ENCODE measurements around the gene POF1B. TPM values are rescaled to one million over a fixed set of nuclear protein-coding genes. Genes with fewer than 3 reads are reported as not detected.
"Not testable (repeated sequence)": the region's sequence is repeated elsewhere in the genome, so short reads cannot be mapped to it uniquely, and the experiment has no call there.

The POF1B gene
- total RNA-seq, 2 donors from 2014 or later, result 3.6 to 4.6 TPM

DNA sequence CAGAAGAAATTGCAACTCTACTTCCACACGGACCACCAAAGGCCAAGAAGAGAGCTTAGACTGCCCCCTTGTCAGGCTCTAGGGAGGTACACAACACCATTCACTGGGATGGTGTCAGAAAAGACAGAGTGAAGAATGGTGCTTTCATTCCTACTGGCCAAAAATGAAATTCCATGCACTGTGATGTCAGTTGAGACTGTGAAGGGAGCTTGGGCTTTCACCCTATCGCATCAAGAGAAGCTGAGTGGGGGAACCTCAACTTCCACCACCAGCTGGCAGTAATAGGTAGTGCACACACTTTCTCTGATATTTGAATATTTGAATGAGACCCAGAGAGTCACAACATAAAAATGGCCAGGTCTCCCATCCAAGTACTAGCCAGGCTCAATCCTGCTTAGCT lies 69.7 kb downstream of the POF1B start:
- Histone ChIP-seq H3K36me3 (no peaks in the 10 kb centered on the region), H3K27me3 (replicated peaks; ENCODE audit: insufficient read depth) (no peaks in the 10 kb centered on the region), H3K9me3 (no peaks in the 10 kb centered on the region), H3K4me3 (no peak overlapping the region), H3K27ac (no peak overlapping the region), H3K4me1 (replicated peaks) (no peaks in the 10 kb centered on the region)
- WGBS, result 100% methylated on average over 2 of the region's 2 CpGs
- TF ChIP-seq, protein P1, sequence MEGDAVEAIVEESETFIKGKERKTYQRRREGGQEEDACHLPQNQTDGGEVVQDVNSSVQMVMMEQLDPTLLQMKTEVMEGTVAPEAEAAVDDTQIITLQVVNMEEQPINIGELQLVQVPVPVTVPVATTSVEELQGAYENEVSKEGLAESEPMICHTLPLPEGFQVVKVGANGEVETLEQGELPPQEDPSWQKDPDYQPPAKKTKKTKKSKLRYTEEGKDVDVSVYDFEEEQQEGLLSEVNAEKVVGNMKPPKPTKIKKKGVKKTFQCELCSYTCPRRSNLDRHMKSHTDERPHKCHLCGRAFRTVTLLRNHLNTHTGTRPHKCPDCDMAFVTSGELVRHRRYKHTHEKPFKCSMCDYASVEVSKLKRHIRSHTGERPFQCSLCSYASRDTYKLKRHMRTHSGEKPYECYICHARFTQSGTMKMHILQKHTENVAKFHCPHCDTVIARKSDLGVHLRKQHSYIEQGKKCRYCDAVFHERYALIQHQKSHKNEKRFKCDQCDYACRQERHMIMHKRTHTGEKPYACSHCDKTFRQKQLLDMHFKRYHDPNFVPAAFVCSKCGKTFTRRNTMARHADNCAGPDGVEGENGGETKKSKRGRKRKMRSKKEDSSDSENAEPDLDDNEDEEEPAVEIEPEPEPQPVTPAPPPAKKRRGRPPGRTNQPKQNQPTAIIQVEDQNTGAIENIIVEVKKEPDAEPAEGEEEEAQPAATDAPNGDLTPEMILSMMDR (IDR thresholded peaks at IDR 0.05), result no peak
- TF ChIP-seq POLR2A (IDR thresholded peaks at IDR 0.05), result no peak
- no peak for TF ChIP-seq POLR2AphosphoS5 (IDR thresholded peaks at IDR 0.05)
- intact Hi-C loops (cut with DNase I), result no loop called here
- no peak for DNase-seq (ENCODE audit: low spot score)

DNA sequence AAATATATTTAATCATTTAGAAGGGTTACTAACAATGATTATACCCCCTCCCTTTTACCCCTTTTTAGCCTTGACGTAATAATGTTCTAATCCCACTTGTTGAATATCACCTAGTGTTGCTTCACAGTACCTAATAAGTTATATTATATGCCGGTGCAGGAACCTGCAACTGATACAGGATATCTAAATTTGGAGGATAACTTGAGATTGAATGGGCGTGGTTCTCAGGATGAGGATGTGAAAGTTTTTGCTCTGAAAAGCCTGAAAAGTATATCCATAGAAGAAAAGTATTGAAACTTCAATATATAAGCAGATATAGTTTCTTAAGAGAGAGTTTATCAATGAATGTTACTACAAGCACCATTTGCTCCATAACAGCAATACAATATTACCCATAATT lies 75.9 kb downstream of the POF1B start:
- WGBS, result 95% methylated on average over 3 of the region's 3 CpGs
- Histone ChIP-seq H3K4me3 (no peak overlapping the region), H3K36me3 (no peaks in the 10 kb centered on the region), H3K27ac (no peak overlapping the region), H3K9me3 (no peaks in the 10 kb centered on the region), H3K27me3 (replicated peaks; ENCODE audit: insufficient read depth) (no peaks in the 10 kb centered on the region), H3K4me1 (replicated peaks) (no peaks in the 10 kb centered on the region)
- TF ChIP-seq POLR2A (IDR thresholded peaks at IDR 0.05) (no peak), POLR2AphosphoS5 (IDR thresholded peaks at IDR 0.05) (no peak)
- TF ChIP-seq, protein P1 (IDR thresholded peaks at IDR 0.05), result no peak
- intact Hi-C loops (cut with DNase I), result no loop called here
- no peak for DNase-seq (ENCODE audit: low spot score)

DNA sequence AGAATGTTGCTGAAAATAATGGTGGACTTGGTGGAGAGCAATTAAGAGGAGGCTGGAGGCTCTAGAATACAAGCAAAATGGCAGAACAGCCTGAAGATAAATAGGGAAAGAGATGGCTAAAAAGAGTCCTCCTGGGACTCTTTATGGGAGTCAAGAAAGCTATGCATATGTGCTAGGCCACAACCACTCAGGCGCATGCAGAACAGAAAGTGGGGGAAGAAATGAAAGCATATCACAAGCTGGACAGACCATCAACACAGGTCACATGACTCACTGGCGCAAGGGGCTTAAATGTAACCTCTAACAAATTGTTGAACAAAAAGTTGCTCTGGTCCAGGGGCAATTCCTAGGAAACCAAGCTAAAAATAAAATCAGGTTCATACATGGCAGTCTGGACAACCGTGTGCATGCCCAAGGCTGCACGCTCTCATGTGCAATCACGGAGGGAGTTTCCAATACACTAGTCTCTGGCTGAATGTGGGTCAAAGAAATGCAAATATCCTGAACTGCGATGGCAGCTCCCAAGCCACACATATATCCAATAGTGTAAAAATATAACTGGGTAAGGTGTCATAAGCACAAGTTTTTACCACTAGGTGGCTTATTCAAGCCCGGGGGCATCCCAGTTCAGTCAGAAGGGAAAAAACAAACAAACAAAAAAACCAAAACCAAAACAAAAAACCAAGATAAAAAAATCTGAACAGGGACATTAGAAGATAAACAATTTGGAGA lies 90.3 kb downstream of the POF1B start:
- Histone ChIP-seq H3K36me3 (no peaks in the 10 kb centered on the region), H3K9me3 (no peaks in the 10 kb centered on the region), H3K27me3 (replicated peaks; ENCODE audit: insufficient read depth) (no peaks in the 10 kb centered on the region), H3K4me3 (no peak overlapping the region), H3K27ac (no peak overlapping the region), H3K4me1 (replicated peaks) (no peaks in the 10 kb centered on the region)
- 90% methylated on average over 7 of the region's 7 CpGs for WGBS
- intact Hi-C loops (cut with DNase I), result no loop called here
- no peak for TF ChIP-seq POLR2AphosphoS5 (IDR thresholded peaks at IDR 0.05)
- TF ChIP-seq, protein P1 (IDR thresholded peaks at IDR 0.05), result no peak
- TF ChIP-seq POLR2A (IDR thresholded peaks at IDR 0.05), result no peak
- DNase-seq (ENCODE audit: low spot score), result no peak

DNA sequence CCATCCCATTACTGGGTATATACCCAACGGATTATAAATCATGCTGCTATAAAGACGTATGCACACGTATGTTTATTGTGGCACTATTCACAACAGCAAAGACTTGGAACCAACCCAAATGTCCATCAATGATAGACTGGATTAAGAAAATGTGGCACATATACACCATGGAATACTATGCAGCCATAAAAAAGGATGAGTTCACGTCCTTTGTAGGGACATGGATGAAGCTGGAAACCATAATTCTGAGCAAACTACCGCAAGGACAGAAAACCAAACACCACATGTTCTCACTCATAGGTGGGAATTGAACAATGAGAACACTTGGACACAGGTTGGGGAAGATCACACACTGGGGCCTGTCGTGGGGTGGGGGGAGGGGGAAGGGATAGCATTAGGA lies 94.2 kb downstream of the POF1B start:
- H3K4me3 ChIP-seq; DNase-seq (ENCODE audit: low spot score); H3K27ac ChIP-seq; H3K4me1 ChIP-seq (replicated peaks); H3K36me3 ChIP-seq; H3K27me3 ChIP-seq (replicated peaks; ENCODE audit: insufficient read depth); intact Hi-C loops (cut with DNase I); H3K9me3 ChIP-seq: not testable (repeated sequence)
- 100% methylated on average over 4 of the region's 6 CpGs for WGBS

DNA sequence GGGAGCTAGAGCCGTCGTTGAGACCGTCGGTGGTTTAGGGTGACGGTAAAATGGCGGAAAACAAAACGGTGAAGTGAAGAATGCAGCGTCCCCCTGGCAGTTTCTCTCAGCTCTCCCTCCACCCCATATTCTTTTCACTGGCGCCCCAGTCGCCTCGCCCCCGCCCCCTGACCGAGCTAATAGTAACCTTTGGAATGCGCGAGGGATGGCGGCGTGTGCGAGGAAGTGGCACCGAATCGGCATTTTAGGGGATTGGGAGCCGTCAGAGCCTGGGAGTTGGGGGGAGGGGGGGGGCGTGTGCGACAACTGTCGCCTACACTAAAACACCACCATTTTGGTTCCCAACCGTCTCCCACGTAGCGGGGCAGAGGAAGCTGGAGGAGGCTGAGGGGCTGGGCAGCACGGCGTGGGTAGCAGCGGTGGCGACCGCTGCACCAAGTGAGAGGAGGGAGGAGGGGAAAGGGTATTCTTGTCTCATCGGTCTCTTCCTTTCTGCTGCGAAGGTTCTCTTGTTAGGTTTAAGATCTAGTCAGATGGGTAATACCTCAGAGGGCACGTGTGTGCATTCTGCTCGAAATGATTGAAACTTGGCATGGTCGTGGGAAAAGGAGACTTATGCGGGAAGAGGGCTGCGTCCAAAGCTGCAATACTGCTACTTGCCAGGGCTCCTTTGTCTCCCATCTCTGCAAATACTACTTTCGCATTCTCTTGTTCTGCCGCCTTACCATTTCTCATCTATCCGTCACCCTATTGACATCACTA lies 134.8 kb downstream of the POF1B start:
- intact Hi-C loops (cut with DNase I), result no loop called here
- Histone ChIP-seq H3K27ac (peak overlapping the region; percentile 41 to 57), H3K9me3 (no peaks in the 10 kb centered on the region), H3K27me3 (replicated peaks; ENCODE audit: insufficient read depth) (no peaks in the 10 kb centered on the region), H3K4me1 (replicated peaks) (no peaks in the 10 kb centered on the region), H3K36me3 (no peaks in the 10 kb centered on the region), H3K4me3 (peak overlapping the region; percentile 41 to 44)
- DNase-seq (ENCODE audit: low spot score), result peak; percentile 3
- TF ChIP-seq POLR2AphosphoS5 (IDR thresholded peaks at IDR 0.05) (no peak), POLR2A (IDR thresholded peaks at IDR 0.05) (no peak)
- TF ChIP-seq, protein P1 (IDR thresholded peaks at IDR 0.05), result no peak
- under 1% methylated on average over 34 of the region's 42 CpGs for WGBS
